GM19023 (cell line): ENCODE data around the gene COL16A1.
"Not testable (repeated sequence)": the region's sequence is repeated elsewhere in the genome, so short reads cannot be mapped to it uniquely, and the experiment has no call there.

Experiments used
- ATAC-seq: cut with Tn5 transposase; IDR thresholded peaks from one replicate; pipeline ENCODE4 v1.9.1; 2021; ENCODE audit warnings: mild to moderate bottlenecking, moderate library complexity; ENCODE audit not compliant: unreplicated experiment

Gene COL16A1

GRCh38 chr1:31707711-31708110, 3.9 kb upstream of the COL16A1 start:
- ATAC-seq, result no peak

- not testable (repeated sequence) for ATAC-seq
These were observed 3.3 kb upstream of the COL16A1 start for GRCh38 chr1:31707059-31707600.

- ATAC-seq, result no peak
These were observed 2.7 kb upstream of the COL16A1 start for GRCh38 chr1:31706384-31707058.

GRCh38 chr1:31705080-31705866, 1.5 kb upstream of the COL16A1 start:
- no peak for ATAC-seq

- ATAC-seq, result no peak
These were observed 658 bp upstream of the COL16A1 start for GRCh38 chr1:31704271-31705079.

GRCh38 chr1:31702836-31703404, 897 bp downstream of the COL16A1 start:
- ATAC-seq, result no peak

- no peak for ATAC-seq
These were observed 2.6 kb downstream of the COL16A1 start for GRCh38 chr1:31701091-31701736.

- ATAC-seq, result no peak
These were observed 3.2 kb downstream of the COL16A1 start for GRCh38 chr1:31700468-31701090.

GRCh38 chr1:31699341-31699891, 4.4 kb downstream of the COL16A1 start:
- ATAC-seq, result no peak

- ATAC-seq, result no peak
These were observed 6.3 kb downstream of the COL16A1 start for GRCh38 chr1:31697369-31697984.

GRCh38 chr1:31696242-31696641, 7.6 kb downstream of the COL16A1 start:
- no peak for ATAC-seq

GRCh38 chr1:31695327-31695726, 8.5 kb downstream of the COL16A1 start:
- no peak for ATAC-seq

GRCh38 chr1:31694964-31695313, 8.9 kb downstream of the COL16A1 start:
- no peak for ATAC-seq

GRCh38 chr1:31694069-31694963, 9.5 kb downstream of the COL16A1 start:
- no peak for ATAC-seq

GRCh38 chr1:31693231-31693630, 10.6 kb downstream of the COL16A1 start:
- ATAC-seq, result no peak

- no peak for ATAC-seq
These were observed 11.9 kb downstream of the COL16A1 start for GRCh38 chr1:31691951-31692350.

- no peak for ATAC-seq
These were observed 12.4 kb downstream of the COL16A1 start for GRCh38 chr1:31691446-31691845.

- no peak for ATAC-seq
These were observed 12.9 kb downstream of the COL16A1 start for GRCh38 chr1:31690921-31691320.
